Transverse colon (tissue), 4 donors: ENCODE measurements around the gene SLC4A5. TPM values are rescaled to one million over a fixed set of nuclear protein-coding genes. Genes with fewer than 3 reads are reported as not detected.
A peak's percentile ranks its signal among the peaks of the same experiment; 100 is the strongest.

Source experiments
- DNase-seq: peaks from one replicate; pipeline ENCODE4 v3.0.0-alpha.2; 2019
- H3K27ac ChIP-seq, 4 donors: fragments of 200-600 bp; sonication (generic); 2 replicates each; pipeline ENCODE4 v1.5.1; 2016 to 2018; ENCODE audit warnings: inconsistent platforms in 4 of 4
- H3K27me3 ChIP-seq: fragments of 200-600 bp; sonication (generic); 2 replicates; pipeline ENCODE4 v1.5.1; 2017; ENCODE audit warnings: inconsistent platforms
- H3K36me3 ChIP-seq, 4 donors: fragments of 200-600 bp; sonication (generic); 2 replicates each; pipeline ENCODE4 v1.5.1; 2017 to 2019; ENCODE audit warnings: inconsistent platforms in 4 of 4
- H3K4me1 ChIP-seq, 4 donors: fragments of 200-600 bp; sonication (generic); 2 replicates each; pipeline ENCODE4 v1.5.1; 2017 to 2020; ENCODE audit warnings: inconsistent platforms in 4 of 4
- H3K4me3 ChIP-seq, 4 donors: fragments of 200-600 bp; sonication (generic); 1 replicate in 1 of 4; 2 replicates in 3 of 4; pipeline versions ENCODE4 v1.5.1 to v1.6.1; 2017 to 2019; ENCODE audit warnings: inconsistent platforms in 4 of 4
- H3K9me3 ChIP-seq, 2 donors: fragments of 200-600 bp; sonication (generic); 2 replicates each; pipeline ENCODE4 v1.5.1; 2017 to 2019; ENCODE audit warnings: inconsistent platforms in 2 of 2
- EP300 ChIP-seq: sonication (generic); formaldehyde crosslinking; IDR thresholded peaks from one replicate; pipeline ENCODE4 v1.6.1; 2017; ENCODE audit warnings: antibody characterized with exemption, low read depth
- POLR2A ChIP-seq: fragments of 450-650 bp; IDR thresholded peaks from one replicate; pipeline ENCODE4 v1.6.1; 2016; ENCODE audit warnings: antibody characterized with exemption, mild to moderate bottlenecking, moderate library complexity
- POLR2AphosphoS5 ChIP-seq, 3 donors: sonication (generic); formaldehyde crosslinking; IDR thresholded peaks; one replicate each; pipeline ENCODE4 v1.6.1; 2016; ENCODE audit warnings: antibody characterized with exemption in 3 of 3
- WGBS, 2 donors: methylation state at CpG; one replicate each; pipeline ENCODE4 v1.1.5; 2018; ENCODE audit warnings: low coverage in 1 of 2; 5-methylcytosine and 5-hydroxymethylcytosine counted together
- in situ Hi-C, 4 donors: fragments of 200-750 bp; cut with MboI; loops; one replicate each; pipeline versions ENCODE4 v1.15.0 to v1.15.1; 2017; ENCODE audit warnings: low sequenced_read_pairs in 3 of 4, low pct_ligation_motif_present in 1 of 4, low pct_unique_long_range_greater_than_20kb in 1 of 4
- intact Hi-C: fragments of 100-400 bp; cut with DNase I; formaldehyde crosslinking; loops from one replicate; pipeline ENCODE4 v1.15.1; 2023; ENCODE audit warnings: low total_unique reads
- total RNA-seq, 4 donors: library from RNA; depleted of rRNA; stranded (reverse); fragments of >200 nt; gene quantifications; one replicate each; pipeline ENCODE4 v1.1.0, GENCODE V29; 2016
- TF ChIP-seq, protein P1 (sequence below), 5 experiments: fragments of 200-600 bp in 3 of 5; fragments of 450-650 bp in 2 of 5; sonication (generic) in 3 of 5; IDR thresholded peaks; 1 replicate in 2 of 5; 2 replicates in 3 of 5; pipeline ENCODE4 v1.5.1; 2016 to 2017; ENCODE audit warnings: antibody characterized with exemption in 5 of 5, inconsistent platforms in 3 of 5, mild to moderate bottlenecking in 2 of 5, moderate library complexity in 1 of 5

SLC4A5 gene
- total RNA-seq, 4 donors from 2014 or later: 0.37 to 6.1 (median 3.5) TPM

GRCh38 chr2:74212702-74213410, 130.4 kb downstream of the SLC4A5 start:
- no peak for DNase-seq
- H3K27ac ChIP-seq: no peak overlapping the region
- TF ChIP-seq POLR2A (no peak), EP300 (no peak), POLR2AphosphoS5 (IDR thresholded peaks at IDR 0.05) (no peak)
- TF ChIP-seq, protein P1, sequence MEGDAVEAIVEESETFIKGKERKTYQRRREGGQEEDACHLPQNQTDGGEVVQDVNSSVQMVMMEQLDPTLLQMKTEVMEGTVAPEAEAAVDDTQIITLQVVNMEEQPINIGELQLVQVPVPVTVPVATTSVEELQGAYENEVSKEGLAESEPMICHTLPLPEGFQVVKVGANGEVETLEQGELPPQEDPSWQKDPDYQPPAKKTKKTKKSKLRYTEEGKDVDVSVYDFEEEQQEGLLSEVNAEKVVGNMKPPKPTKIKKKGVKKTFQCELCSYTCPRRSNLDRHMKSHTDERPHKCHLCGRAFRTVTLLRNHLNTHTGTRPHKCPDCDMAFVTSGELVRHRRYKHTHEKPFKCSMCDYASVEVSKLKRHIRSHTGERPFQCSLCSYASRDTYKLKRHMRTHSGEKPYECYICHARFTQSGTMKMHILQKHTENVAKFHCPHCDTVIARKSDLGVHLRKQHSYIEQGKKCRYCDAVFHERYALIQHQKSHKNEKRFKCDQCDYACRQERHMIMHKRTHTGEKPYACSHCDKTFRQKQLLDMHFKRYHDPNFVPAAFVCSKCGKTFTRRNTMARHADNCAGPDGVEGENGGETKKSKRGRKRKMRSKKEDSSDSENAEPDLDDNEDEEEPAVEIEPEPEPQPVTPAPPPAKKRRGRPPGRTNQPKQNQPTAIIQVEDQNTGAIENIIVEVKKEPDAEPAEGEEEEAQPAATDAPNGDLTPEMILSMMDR (IDR thresholded peaks at IDR 0.05): no peak
- intact Hi-C loops: no loop called here
- no peaks in the 10 kb centered on the region for H3K4me1 ChIP-seq
- WGBS, 2 donors: 80 to 92% methylated on average over 2 to 3 of the region's 3 CpGs
- in situ Hi-C loops: no loop called here
- no peaks in the 10 kb centered on the region for H3K9me3 ChIP-seq
- H3K4me3 ChIP-seq: no peak overlapping the region
- H3K36me3 ChIP-seq: peaks cover 0 to 40% (median 12%) of the 10 kb centered on the region in 4 donors
- H3K27me3 ChIP-seq: no peaks in the 10 kb centered on the region

- Histone ChIP-seq H3K27me3 (no peaks in the 10 kb centered on the region), H3K36me3 (peaks cover 0 to 24% (median 9%) of the 10 kb centered on the region in 4 donors), H3K4me3 (no peak overlapping the region), H3K27ac (peak overlapping the region; percentile 63 to 83 (median 82)), H3K9me3 (no peaks in the 10 kb centered on the region), H3K4me1 (peaks cover 0 to 37% (median 25%) of the 10 kb centered on the region in 4 donors)
- in situ Hi-C loops: no loop called here
- intact Hi-C loops: no loop called here
- 30 to 49% methylated on average over 2 to 6 of the region's 6 CpGs for WGBS, 2 donors
- TF ChIP-seq POLR2A (no peak), EP300 (no peak), POLR2AphosphoS5 (IDR thresholded peaks at IDR 0.05) (no peak)
- TF ChIP-seq, protein P1 (IDR thresholded peaks at IDR 0.05): no peak
- DNase-seq: peak; percentile 69
These were observed 137.0 kb downstream of the SLC4A5 start for GRCh38 chr2:74206180-74206688.

- in situ Hi-C loops: no loop called here
- H3K27ac ChIP-seq: peak overlapping the region; percentile 63 to 83 (median 82)
- intact Hi-C loops: no loop called here
These were observed 137.6 kb downstream of the SLC4A5 start for GRCh38 chr2:74205596-74205995.

DNA sequence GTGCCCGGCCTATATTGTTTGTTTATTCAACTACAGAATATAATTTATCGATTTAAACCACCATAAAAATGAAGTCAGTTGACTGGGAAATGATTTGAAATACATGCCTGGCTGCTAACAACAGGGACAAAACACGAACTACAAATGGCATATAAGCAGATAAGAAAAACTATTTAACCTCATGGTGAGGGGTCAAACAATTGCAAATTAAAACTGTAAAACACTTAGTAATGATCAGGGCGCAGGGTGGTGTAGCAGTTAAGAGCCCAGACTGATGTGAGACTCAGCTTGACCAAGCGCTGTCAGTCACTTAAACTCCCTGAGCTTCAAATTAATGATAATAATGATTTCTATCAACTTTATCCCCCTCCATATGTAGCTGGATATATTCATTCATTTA, 138.1 kb downstream of the SLC4A5 start:
- in situ Hi-C loops (no loop called here), intact Hi-C loops (no loop called here)
- Histone ChIP-seq H3K36me3 (peaks cover 0 to 16% (median 7%) of the 10 kb centered on the region in 4 donors), H3K4me1 (peaks cover 3 to 46% (median 30%) of the 10 kb centered on the region in 4 donors), H3K27ac (peak overlapping the region; percentile 63 to 83 (median 82)), H3K9me3 (no peaks in the 10 kb centered on the region), H3K4me3 (no peak overlapping the region), H3K27me3 (no peaks in the 10 kb centered on the region)
- DNase-seq: no peak
- WGBS, 2 donors: 50 to 53% methylated on average over 5 of the region's 5 CpGs
- TF ChIP-seq POLR2A: no peak
- TF ChIP-seq, protein P1 (IDR thresholded peaks at IDR 0.05): no peak
- no peak for TF ChIP-seq EP300
- no peak for TF ChIP-seq POLR2AphosphoS5 (IDR thresholded peaks at IDR 0.05)

More at GRCh38 chr2:74205596-74205995, 137.6 kb downstream of the SLC4A5 start:
- Histone ChIP-seq H3K27me3 (no peaks in the 10 kb centered on the region), H3K4me3 (no peak overlapping the region), H3K9me3 (no peaks in the 10 kb centered on the region), H3K36me3 (peaks cover 0 to 20% (median 9%) of the 10 kb centered on the region in 4 donors), H3K4me1 (peaks cover 0 to 44% (median 28%) of the 10 kb centered on the region in 4 donors)
- peak; percentile 80 for DNase-seq
- WGBS, 2 donors: 25 to 60% methylated on average over 1 to 6 of the region's 6 CpGs
- no peak for TF ChIP-seq EP300
- TF ChIP-seq POLR2AphosphoS5 (IDR thresholded peaks at IDR 0.05): peak in 2 of 3 donors; percentile 18 to 59
- TF ChIP-seq POLR2A: peak; percentile 22
